Colon (tissue), 2 donors: ENCODE data around the gene IL18BP.

ENCODE experiments used
- FAIRE-seq: peaks from 2 replicates; lab custom pipeline; 2012; peaks lifted over from hg19 to GRCh38; lab: Jason Lieb, UNC
- donor health status: control.
- donor health status: control.

The IL18BP gene

DNA sequence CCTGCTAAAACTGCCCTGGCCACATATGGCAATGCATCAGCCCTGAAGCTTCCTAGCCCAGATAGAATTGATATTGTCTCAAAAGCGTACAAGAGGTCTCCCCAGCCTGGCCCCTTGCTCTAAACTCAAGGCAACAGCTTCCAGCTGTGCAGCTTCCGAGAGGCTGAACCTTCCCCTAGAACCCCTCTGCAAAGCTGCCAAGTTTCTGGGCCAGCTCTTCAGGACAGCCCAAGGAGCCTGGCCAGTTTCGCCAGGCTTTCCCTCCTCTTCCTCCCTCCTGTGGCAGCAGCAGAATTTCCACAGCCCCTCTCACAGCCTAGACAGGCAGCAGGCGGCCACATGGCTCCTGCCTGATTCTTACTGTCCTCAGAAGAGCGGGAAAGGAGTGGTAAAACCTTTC, 47.1 kb downstream of the IL18BP start:
- FAIRE-seq, result no peak

DNA sequence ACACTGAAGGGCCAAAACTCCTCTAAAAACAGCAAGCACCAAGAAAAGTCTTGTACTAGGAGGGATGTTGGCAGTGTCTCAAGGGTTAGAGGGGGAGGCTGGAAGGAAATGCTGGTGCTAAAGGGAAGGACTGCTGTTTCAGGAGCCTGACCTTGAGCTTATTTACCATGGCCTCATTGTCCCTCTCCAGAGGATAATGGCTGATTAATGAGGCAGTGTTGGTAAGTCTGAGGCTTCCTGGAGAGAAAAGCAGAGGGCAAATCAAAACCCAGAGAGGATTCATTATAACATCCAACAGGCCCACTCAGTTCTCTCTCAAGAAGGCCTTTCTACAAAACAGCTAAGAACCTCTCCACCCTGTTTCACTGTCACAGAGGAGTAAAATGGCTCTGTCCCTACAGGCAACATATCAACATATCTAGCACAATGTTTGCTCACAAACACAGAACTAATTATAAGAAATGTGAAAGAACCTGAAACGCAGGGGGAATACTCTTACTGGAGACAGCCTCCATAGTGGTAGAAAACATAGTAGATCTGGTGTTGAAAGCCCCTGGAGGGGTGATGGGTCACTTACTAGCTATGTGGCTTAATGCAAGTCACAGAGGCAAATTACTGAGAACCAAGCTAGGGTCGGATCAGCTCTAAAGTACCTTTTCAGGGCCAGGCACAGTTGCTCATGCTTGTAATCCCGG, 50.2 kb downstream of the IL18BP start:
- FAIRE-seq, result no peak
